Gastrocnemius medialis (tissue), 4 donors: ENCODE data around the gene WDR73.
"Not testable (repeated sequence)": the region's sequence is repeated elsewhere in the genome, so short reads cannot be mapped to it uniquely, and the experiment has no call there.

ENCODE experiments used
- POLR2A ChIP-seq, 2 donors: fragments of 450-650 bp; IDR thresholded peaks; one replicate each; pipeline ENCODE4 v1.6.1; 2017; ENCODE audit warnings: antibody characterized with exemption in 2 of 2, mild to moderate bottlenecking in 2 of 2, moderate library complexity in 2 of 2
- TF ChIP-seq, protein P1 (sequence below), 5 experiments: fragments of 450-650 bp in 3 of 5; fragments of 200-600 bp in 2 of 5; sonication (generic) in 2 of 5; IDR thresholded peaks in 4 of 5; conservative IDR thresholded peaks in 1 of 5; 1 replicate in 4 of 5; 2 replicates in 1 of 5; pipeline ENCODE4 v1.5.1; 2016 to 2019; ENCODE audit warnings: antibody characterized with exemption in 5 of 5, mild to moderate bottlenecking in 3 of 5, moderate library complexity in 3 of 5

DNA sequence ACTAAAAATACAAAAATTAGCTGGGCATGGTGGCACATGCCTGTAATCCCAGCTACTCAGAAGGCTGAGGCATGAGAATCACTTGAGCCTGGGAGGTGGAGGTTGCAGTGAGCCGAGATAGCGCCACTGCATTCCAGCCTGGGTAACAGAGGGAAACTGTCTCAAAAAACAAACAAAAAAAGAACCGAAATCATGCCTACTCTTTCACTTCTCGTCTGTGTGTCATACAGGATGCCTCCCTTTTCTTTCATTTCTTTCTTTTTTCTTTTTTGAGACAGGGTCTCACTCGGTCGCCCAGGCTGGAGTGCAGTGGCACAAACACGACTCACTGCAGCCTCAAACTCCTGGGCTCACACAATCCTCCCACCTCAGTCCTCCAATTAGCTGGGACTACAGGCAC, 32.4 kb upstream of the WDR73 start:
- not testable (repeated sequence) for TF ChIP-seq POLR2A (IDR thresholded peaks at IDR 0.05)
- TF ChIP-seq, protein P1, sequence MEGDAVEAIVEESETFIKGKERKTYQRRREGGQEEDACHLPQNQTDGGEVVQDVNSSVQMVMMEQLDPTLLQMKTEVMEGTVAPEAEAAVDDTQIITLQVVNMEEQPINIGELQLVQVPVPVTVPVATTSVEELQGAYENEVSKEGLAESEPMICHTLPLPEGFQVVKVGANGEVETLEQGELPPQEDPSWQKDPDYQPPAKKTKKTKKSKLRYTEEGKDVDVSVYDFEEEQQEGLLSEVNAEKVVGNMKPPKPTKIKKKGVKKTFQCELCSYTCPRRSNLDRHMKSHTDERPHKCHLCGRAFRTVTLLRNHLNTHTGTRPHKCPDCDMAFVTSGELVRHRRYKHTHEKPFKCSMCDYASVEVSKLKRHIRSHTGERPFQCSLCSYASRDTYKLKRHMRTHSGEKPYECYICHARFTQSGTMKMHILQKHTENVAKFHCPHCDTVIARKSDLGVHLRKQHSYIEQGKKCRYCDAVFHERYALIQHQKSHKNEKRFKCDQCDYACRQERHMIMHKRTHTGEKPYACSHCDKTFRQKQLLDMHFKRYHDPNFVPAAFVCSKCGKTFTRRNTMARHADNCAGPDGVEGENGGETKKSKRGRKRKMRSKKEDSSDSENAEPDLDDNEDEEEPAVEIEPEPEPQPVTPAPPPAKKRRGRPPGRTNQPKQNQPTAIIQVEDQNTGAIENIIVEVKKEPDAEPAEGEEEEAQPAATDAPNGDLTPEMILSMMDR (IDR thresholded peaks at IDR 0.05 in 4 of 5, conservative IDR thresholded peaks at IDR 0.05 in 1 of 5), result not testable (repeated sequence)
